Endothelial cell of umbilical vein (primary cell): Measurements from ENCODE around the gene CILP2. TPM values are rescaled to one million over a fixed set of nuclear protein-coding genes. Genes with fewer than 3 reads are reported as not detected.

Source experiments
- Bru-seq: library from RNA; stranded (reverse); fragments of 400-500 nt; gene quantifications from one replicate; lab custom pipeline; 2021; lab: Mats Ljungman, UMichigan
- BruChase-seq, 2 experiments: library from RNA; stranded (reverse); fragments of 400-500 nt; gene quantifications; one replicate each; lab custom pipeline; 2021; lab: Mats Ljungman, UMichigan
- BruUV-seq: library from RNA; stranded (reverse); fragments of 400-500 nt; replicated peaks from 2 replicates; lab custom pipeline; 2021; lab: Mats Ljungman, UMichigan
- CTCF ChIA-PET: fragments of 300-600, 350-600 bp; sonication (Branson Sonifier 250); formaldehyde crosslinking; loops from one replicate; lab custom pipeline; 2021; ENCODE audit warnings: antibody characterized with exemption, inconsistent platforms; lab: Charles Lee
- POLR2A ChIA-PET: fragments of 300-600, 350-600 bp; sonication (Branson Sonifier 250); formaldehyde crosslinking; loops from one replicate; lab custom pipeline; 2021; ENCODE audit warnings: antibody characterized with exemption, inconsistent platforms; lab: Charles Lee
- DNase-seq: peaks from one replicate; pipeline ENCODE4 v3.0.0-alpha.2; 2011; ENCODE audit warnings: low read depth, low spot score
- FAIRE-seq: peaks from 2 replicates; lab custom pipeline; 2011; peaks lifted over from hg19 to GRCh38; lab: Jason Lieb, UNC
- H2AFZ ChIP-seq: 2 replicates; pipeline ENCODE4 v1.6.0; 2012; ENCODE audit warnings: low read depth, low read length, control low read depth, inconsistent platforms
- H3K27ac ChIP-seq: 2 replicates; pipeline ENCODE4 v1.5.1; 2011; ENCODE audit warnings: low read depth, mild to moderate bottlenecking, control low read depth, low read length, moderate library complexity; ENCODE audit not compliant: insufficient read depth
- H3K27me3 ChIP-seq, 2 experiments: 2 replicates each; pipeline versions ENCODE4 v1.6.0 to v1.6.1; 2011; ENCODE audit warnings: low read length in 2 of 2, mixed read lengths in 1 of 2; ENCODE audit not compliant: control insufficient read depth in 2 of 2, insufficient read depth in 2 of 2
- H3K36me3 ChIP-seq, 2 experiments: 2 replicates in 1 of 2; 3 replicates in 1 of 2; pipeline ENCODE4 v1.5.1; 2011; ENCODE audit warnings: low read length in 2 of 2, mild to moderate bottlenecking in 1 of 2, moderate library complexity in 1 of 2; ENCODE audit not compliant: control insufficient read depth in 2 of 2, insufficient read depth in 2 of 2; ENCODE audit errors: extremely low read depth in 1 of 2
- H3K4me1 ChIP-seq: 3 replicates; pipeline ENCODE4 v1.5.1; 2011; ENCODE audit warnings: mild to moderate bottlenecking, low read length; ENCODE audit not compliant: control insufficient read depth, insufficient read depth; ENCODE audit errors: extremely low read depth
- H3K4me2 ChIP-seq: 2 replicates; pipeline ENCODE4 v1.6.1; 2011; ENCODE audit warnings: low read length, control low read depth, mixed read lengths; ENCODE audit not compliant: insufficient read depth
- H3K4me3 ChIP-seq, 3 experiments: fragments of 200-600 bp in 1 of 3; sonication (generic), shearing (Covaris generic) in 1 of 3; replicated peaks in 1 of 3; 2 replicates each; pipeline ENCODE4 v1.5.1; 2011 to 2016; ENCODE audit warnings: control low read depth in 3 of 3, low read length in 3 of 3, mild to moderate bottlenecking in 2 of 3, inconsistent platforms in 1 of 3, low read depth in 1 of 3, moderate library complexity in 1 of 3; ENCODE audit not compliant: insufficient read depth in 1 of 3
- H3K79me2 ChIP-seq: 2 replicates; pipeline ENCODE4 v1.6.0; 2012; ENCODE audit warnings: low read length, inconsistent platforms; ENCODE audit not compliant: control insufficient read depth, insufficient read depth
- H3K9ac ChIP-seq: replicated peaks from 2 replicates; pipeline ENCODE3; 2011; ENCODE audit warnings: low read length, control low read depth; ENCODE audit not compliant: insufficient read depth; ENCODE audit errors: extremely low read depth
- H3K9me1 ChIP-seq: replicated peaks from 3 replicates; pipeline ENCODE4 v1.6.0; 2011; ENCODE audit warnings: mild to moderate bottlenecking, low read length; ENCODE audit not compliant: control insufficient read depth, insufficient read depth; ENCODE audit errors: extremely low read depth
- H3K9me3 ChIP-seq: replicated peaks from 2 replicates; pipeline ENCODE4 v1.5.1; 2012; ENCODE audit warnings: low read length, inconsistent platforms; ENCODE audit not compliant: control insufficient read depth, insufficient read depth
- H4K20me1 ChIP-seq: replicated peaks from 2 replicates; pipeline ENCODE3; 2011; ENCODE audit warnings: mild to moderate bottlenecking, low read length; ENCODE audit not compliant: control insufficient read depth, insufficient read depth; ENCODE audit errors: extremely low read depth
- EZH2 ChIP-seq: IDR thresholded peaks from 2 replicates; pipeline ENCODE4 v1.6.1; 2012; ENCODE audit warnings: borderline replicate concordance, low read depth, mild to moderate bottlenecking, moderate library complexity, low read length, inconsistent platforms; ENCODE audit not compliant: severe bottlenecking
- GATA2 ChIP-seq: IDR thresholded peaks from 2 replicates; pipeline ENCODE4 v1.7.0; 2011; ENCODE audit warnings: low read depth, mild to moderate bottlenecking, moderate library complexity, mixed read lengths, low read length; ENCODE audit not compliant: insufficient read length, insufficient read depth
- dilution Hi-C: fragments of 300-500 bp; cut with MboI; formaldehyde crosslinking; loops from one replicate; pipeline ENCODE4 v1.15.0; 2019; ENCODE audit warnings: low sequenced_read_pairs; ENCODE audit not compliant: extremely low pct_ligation_motif_present
- intact Hi-C: fragments of 100-400 bp; cut with micrococcal nuclease; formaldehyde crosslinking; loops from one replicate; pipeline ENCODE4 v1.10.0; 2022
- long read RNA-seq: library from polyadenylated mRNA; stranded (forward); transcript quantifications from one replicate; pipeline ENCODE4 v2.0.0, GENCODE V29; 2021
- polyA minus RNA-seq, 3 experiments: library from RNA; depleted of rRNA, polyadenylated mRNA; stranded (reverse); fragments of >200 nt; gene quantifications; 1 replicate in 1 of 3; 2 replicates in 2 of 3; pipeline ENCODE4 v1.2.3, GENCODE V29; 2011
- polyA plus RNA-seq, 4 experiments: library from polyadenylated mRNA; depleted of rRNA in 3 of 4; stranded (reverse) in 3 of 4; unstranded in 1 of 4; fragments of >200 nt; gene quantifications; 2 replicates each; pipeline versions ENCODE4 v1.2.1 to v1.2.3, GENCODE V29; 2011 to 2012; ENCODE audit warnings: missing spikeins in 1 of 4
- total RNA-seq: library from RNA; stranded (reverse); gene quantifications from 2 replicates; pipeline ENCODE4 v1.2.3, GENCODE V29; 2021

Gene CILP2
- total RNA-seq (not detected in 2 replicates), polyA plus RNA-seq (0.01 and 0.03 TPM in 2 replicates), polyA minus RNA-seq (not detected in 2 replicates), Bru-seq, nascent RNA (not detected), BruChase-seq, experiment 1, labeled RNA remaining after a 6-hour chase (percentile 27 among the genes with signal in this experiment), BruChase-seq, experiment 2, labeled RNA remaining after a 2-hour chase (percentile 5 among the genes with signal in this experiment)
- 0.03 TPM in 1 of 2 replicates, not detected in the other for polyA plus RNA-seq (2011; cell fraction: cytosol; rRNA removed)
- 0.04 and 0.14 TPM in 2 replicates for polyA plus RNA-seq (2011; cell fraction: nucleus; rRNA removed)
- not detected in 2 replicates for polyA plus RNA-seq (2012)
- 0.51 TPM for polyA minus RNA-seq (2011; cell fraction: cytosol; rRNA and poly(A)+ RNA removed)
- polyA minus RNA-seq (2011; cell fraction: nucleus; rRNA and poly(A)+ RNA removed), result 0.14 TPM in 1 of 2 replicates, not detected in the other
- long read RNA-seq, result 0 reads

- no peaks in the 10 kb centered on the region for H3K79me2 ChIP-seq
- intact Hi-C loops (no loop called here), dilution Hi-C loops (no loop called here)
- H3K36me3 ChIP-seq, result no peaks in the 10 kb centered on the region
- TF ChIP-seq EZH2, result peak; percentile 81
- no peak for TF ChIP-seq GATA2
- ChIA-PET POLR2A (no interaction called here), CTCF (interaction anchor here (1.1 to 1.7 kb wide), 2 partner anchors 15 to 103 kb away, joined by 3 to 4 read pairs; no protein-coding TSS in a partner anchor)
- no peaks in the 10 kb centered on the region for H3K9me3 ChIP-seq
- no peaks in the 10 kb centered on the region for H3K9me1 ChIP-seq
- no peaks in the 10 kb centered on the region for H3K4me1 ChIP-seq
- no peak within 1 kb of the TSS for H3K9ac ChIP-seq
- FAIRE-seq, result no peak
- H3K4me2 ChIP-seq, result no peak within 1 kb of the TSS
- no peak for DNase-seq
- H3K27me3 ChIP-seq, result peaks cover 25 to 29% of the 10 kb centered on the region in 2 experiments
- H3K4me3 ChIP-seq, result no peak within 1 kb of the TSS
- H4K20me1 ChIP-seq, result no peaks in the 10 kb centered on the region
- BruUV-seq, result no TSS peak
- no peak within 1 kb of the TSS for H3K27ac ChIP-seq
- no peak within 1 kb of the TSS for H2AFZ ChIP-seq
These were observed at the start of gene CILP2 for GRCh38 chr19:19538061-19538784. CILP2 (plus strand) TSS chr19:19538265; CDS start chr19:19538350, 85 bp downstream.
